Stimulated activated CD4-positive, alpha-beta T cell treated with anti-CD3 and anti-CD28 coated beads, Interleukin-1b, Interleukin-23, amount 100 ng/mL, for 48 hours (primary cell): ENCODE data around the gene LIMK1.
"Not testable (repeated sequence)": the region's sequence is repeated elsewhere in the genome, so short reads cannot be mapped to it uniquely, and the experiment has no call there.

ENCODE experiments used
- DNase-seq: peaks from one replicate; pipeline ENCODE4 v3.0.0-alpha.2; 2020

Gene LIMK1

DNA sequence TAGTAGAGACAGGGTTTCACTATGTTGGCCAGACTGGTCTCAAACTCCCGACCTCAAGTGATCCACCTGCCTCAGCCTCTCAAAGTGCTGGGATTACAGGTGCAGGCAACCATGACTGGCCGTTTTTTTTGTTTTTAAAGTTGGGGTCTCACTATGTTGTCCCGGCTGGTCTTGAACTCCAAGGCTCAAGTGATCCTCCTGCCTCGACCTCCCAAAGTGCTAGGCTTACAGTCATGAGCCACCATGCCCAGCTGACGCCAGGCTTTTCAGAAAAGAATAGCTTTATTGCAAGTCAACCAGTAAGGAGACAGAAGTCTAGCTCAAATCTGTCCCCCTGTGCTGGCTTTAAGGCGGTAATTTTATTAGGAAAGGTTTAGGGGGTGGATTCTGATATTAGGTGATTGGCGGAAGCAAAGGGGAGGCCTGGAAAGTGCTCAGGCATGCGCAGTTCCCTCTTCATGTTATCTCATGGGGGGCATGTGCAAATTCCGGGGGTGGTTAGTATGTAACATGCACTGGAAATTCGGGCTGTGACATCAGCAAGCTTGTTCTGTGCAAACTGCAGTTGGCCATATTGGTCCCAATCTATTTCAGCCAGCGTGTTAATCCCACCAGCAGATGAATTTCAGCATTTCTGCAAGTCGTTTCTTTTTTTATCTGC is 42.7 kb downstream of the LIMK1 start:
- DNase-seq, result no peak

DNA sequence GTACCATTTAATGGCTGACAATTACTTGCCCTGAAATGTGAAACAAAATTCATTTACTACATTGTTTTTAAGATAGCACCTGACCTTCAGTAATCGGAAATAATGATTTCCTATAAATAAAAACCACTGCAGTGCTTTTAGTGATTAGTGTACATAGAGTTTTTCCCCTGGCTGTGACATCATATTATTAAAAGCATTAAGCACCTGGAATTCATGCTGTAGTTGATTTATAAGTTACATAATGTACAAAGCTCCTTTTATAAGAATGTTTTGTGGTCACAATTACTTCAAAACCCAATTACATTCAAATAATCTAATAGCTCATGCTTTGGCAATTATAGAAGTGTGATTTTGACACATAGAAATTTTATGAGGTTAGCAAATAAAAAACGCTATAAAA is 46.3 kb downstream of the LIMK1 start:
- DNase-seq, result no peak

DNA sequence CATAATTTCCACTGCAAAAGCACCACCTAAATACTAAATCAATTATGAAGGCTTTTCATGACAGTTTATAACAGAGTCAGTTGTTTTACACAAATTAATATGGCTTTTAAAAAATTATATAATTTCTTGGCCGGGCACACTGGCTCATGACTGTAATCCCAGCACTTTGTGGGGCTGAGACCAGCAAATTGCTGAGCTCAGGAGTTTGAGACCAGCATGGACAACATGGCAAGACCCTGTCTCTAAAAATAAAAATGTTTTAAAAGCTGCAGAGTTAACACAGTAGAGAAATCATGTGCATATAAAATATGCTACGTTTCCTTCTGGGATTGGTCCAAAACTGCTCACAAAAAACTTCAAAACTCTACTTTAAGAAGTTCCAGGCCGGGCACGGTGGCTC is 46.9 kb downstream of the LIMK1 start:
- no peak for DNase-seq

DNA sequence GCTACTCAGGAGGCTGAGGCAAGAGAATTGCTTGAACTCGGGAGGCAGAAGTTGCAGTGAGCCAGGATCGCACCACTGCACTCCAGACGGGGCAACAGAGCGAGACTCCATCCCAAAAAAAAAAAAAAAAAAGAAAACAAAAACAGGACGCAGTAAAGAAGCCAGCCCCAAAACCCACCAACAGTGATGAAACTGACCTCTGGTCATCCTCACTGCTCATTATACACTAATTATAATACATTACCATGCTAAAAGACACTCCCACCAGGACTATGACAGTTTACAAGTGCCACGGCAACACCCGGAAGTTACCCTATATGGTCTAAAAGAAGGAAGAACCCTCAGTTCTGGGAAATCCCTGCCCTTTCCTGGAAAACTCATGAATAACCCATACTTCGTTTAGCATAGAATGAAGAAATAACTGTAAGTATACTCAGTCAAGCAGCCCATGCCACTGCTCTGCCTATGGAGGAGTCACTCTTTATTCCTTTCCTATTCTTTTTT is 50.6 kb downstream of the LIMK1 start:
- peak; percentile 7 for DNase-seq

DNA sequence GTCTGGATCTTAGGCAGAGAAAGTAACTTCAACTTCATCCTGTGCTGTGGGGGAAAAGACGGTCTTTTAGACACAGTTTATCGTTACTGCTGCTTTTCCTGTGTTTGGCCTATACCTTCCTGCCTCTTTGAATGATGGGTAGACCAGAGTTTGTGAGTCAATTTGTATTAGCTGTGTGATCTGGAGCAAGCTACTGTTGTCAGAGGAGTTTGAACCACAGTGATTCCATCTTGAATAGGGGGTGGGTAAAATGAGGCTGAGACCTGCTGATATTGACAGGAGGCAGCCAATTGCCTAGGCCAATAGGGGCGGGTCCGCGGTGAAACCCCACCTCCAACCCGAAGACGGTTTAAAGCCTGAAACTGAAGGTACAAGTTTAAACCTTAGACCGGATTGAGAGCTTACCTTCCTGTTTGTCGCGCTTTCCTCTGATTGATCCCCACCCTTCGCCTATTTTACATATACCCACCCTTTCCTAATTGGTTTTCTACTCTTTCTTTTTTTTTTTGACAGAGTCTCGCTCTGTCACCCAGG is 54.8 kb downstream of the LIMK1 start:
- no peak for DNase-seq

DNA sequence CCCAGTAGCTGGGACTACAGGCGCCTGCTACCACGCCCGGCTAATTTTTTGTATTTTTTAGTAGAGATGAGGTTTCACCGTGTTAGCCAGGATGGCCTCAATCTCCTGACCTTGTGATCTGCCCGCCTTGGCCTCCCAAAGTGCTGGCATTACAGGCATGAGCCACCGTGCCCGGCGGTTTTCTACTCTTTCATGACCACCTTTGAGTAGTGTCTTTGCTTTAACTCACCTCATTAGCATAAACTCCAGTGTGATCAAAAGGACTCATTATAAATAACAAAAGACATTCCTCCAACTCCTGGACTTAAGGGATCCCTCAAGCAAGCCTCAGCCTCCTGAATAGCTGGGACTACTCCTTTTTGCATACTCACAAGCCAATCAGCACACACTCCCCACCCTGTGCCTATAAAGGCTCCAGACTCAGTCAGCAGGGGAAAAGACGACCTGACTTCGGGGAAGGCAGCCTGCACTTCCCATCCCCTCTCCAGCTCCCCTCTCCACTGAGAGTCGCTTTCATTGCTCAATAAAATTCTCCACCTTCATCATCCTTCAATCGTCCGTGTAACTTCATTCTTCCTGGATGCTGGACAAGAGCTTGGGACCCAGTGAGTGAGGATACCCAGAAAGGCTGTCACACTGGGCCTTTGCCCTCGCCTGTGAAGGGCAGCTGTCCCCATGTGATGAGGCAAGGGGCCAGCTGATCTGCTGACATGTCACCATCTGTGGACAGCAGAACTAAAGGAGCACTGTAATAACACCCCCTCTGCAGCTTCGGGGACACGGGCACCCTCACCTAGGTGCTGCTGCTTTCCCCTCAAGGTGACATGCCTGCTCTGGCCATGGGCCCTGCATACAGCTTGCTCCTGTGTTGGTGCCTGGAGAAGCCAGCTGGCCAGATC is 55.6 kb downstream of the LIMK1 start:
- DNase-seq, result no peak

DNA sequence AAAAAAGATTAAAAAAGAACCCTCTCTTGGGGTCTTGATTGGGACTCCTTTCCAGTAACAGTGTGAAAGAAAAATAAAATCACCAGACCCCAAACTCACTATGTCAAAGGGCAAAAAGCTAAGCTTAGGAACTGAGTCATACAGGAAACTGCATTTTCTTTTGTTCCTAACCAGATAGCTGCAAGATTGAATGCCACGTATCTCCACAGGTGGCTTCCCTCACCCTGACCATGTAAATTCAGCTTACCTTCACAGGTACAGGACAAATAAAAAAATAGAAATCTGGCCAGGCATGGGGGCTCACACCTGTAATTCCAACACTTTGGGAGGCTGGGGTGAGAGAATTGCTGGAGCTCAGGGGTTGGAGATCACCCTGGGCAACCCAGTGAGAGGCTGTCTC is 58.1 kb downstream of the LIMK1 start:
- DNase-seq, result no peak

DNA sequence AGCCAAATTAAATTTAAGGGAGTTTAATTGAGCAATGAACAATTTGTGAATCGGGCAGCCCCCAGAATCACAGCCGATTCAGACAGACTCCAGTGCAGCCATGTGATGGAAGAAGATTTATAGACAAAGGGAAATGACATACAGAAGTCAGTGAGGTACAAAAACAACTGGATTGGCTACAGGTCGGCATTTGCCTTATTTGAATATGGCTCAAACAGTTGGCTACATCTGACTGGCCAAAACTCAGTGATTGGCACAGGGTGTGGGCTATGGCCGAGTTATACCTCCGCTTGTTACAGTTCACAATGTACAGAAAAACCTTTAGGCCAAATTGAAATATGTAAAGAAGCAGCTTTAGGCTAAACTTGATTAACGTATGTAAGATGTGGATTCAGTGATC is 59.8 kb downstream of the LIMK1 start:
- no peak for DNase-seq

DNA sequence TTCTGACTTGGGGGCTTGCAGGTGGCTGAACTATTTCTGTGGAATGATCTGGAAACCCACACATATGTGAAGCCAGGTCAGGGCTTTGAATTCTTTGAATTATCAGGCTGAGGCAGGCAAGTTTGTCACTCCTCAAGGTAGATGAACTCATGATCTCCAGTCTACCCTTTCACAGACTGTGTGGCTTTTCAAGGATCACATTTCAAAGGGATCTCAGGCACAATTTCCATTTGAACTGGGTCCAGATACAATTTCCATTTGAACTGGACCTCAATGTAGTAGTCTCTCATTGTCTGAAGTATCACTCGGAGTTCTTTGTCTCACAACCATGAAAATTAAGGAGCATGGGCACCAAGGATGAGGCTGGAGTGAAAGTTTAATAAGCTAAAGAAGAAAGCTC is 64.9 kb downstream of the LIMK1 start:
- no peak for DNase-seq

DNA sequence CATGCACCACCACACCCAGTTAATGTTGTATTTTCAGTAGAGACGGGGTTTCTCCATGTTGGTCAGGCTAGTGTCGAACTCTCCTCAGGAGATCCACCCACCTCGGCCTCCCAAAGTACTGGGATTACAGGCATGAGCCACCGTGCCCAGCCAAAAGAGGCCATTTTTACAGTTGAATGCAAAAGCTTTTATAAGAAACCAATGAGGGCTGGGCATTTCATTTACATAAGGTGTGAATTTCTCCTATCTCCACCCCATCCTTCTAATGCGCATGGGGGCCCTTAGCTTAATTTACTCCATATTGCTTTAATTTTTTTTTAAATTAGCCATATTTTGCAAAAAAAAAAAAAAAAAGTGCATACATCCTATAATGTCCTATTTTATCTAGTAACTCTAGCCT is 65.5 kb downstream of the LIMK1 start:
- DNase-seq, result no peak

DNA sequence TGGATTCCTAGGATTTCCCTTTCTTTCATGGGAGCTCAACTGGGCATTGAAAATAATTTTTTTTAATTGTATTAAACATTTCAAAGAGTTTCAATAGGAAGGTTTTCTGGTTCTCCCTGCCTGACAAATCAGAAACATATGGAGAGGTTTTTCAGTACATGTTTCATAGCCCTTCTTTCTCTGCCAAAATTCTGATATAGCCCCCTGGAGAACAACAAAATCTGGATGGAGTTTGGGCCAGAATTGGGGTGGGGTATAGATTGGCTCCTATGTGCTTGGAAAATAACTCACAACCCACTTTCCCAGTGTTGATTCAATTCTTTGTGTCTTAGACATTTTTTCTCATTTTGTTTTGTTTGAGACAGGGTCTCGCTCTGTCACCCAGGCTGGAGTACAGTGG is 66.0 kb downstream of the LIMK1 start:
- DNase-seq, result no peak

DNA sequence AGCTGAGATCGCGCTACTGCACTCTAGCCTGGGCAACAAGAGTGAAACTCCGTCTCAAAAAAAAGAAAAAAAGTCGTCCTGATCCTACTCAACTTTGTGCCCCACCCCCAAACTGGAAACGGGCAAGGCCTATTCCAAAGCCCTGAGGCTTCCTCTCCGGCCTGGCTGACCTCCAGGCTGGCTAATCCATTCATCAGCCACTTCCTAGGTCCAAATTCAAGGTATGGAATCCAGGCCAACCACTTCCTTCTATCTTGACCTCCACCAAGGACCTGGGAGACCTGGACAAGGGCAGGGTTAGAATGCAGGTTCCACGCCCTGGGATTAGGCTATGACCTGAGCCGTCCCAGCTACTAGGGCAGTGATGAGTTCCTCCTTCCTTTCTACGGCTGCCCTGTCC is 70.1 kb downstream of the LIMK1 start:
- DNase-seq, result no peak

DNA sequence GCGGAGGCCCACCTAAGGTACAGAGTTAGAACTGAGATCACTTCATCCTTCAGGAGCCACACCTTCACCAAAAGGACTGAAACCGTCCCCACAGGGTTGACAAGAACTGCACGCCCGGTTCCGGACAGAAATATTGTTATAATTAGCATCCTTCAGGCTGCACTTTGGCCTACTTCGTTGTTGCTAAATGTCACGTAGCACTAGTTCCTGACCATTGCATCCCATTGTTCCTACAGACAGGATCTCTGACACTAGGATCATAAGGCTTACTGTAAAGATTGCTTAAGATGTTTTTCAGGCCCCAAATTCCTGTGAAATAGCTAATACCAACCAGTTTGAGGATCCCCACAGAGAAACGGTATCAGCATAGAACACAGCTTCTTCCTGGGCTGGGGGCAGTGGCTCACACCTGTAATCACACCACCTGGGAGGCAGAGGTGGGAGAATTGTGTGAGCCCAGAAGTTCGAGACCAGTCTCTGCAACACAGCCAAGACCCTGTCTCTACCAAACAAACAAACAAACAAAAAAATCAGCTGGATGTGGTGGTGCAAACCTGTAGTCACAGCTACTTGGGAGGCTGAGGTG is 72.3 kb downstream of the LIMK1 start:
- no peak for DNase-seq

DNA sequence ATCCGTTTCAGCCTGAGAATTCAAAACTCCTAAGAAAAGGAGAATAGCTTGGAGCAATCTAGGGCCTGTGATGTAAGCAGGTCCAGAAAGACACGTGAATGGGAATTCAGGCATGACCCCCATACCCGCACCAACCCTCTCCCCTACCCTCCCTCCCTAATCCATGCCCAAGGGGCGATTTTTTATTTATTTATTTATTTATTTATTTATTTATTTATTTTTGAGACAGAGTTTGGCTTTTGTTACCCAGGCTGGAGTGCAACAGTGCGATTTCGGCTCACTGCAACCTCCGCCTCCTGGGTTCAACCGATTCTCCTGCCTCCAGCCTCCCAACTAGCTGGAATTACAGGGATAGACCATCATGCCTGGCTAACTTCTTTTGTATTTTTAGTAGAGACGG is 74.0 kb downstream of the LIMK1 start:
- DNase-seq, result no peak

DNA sequence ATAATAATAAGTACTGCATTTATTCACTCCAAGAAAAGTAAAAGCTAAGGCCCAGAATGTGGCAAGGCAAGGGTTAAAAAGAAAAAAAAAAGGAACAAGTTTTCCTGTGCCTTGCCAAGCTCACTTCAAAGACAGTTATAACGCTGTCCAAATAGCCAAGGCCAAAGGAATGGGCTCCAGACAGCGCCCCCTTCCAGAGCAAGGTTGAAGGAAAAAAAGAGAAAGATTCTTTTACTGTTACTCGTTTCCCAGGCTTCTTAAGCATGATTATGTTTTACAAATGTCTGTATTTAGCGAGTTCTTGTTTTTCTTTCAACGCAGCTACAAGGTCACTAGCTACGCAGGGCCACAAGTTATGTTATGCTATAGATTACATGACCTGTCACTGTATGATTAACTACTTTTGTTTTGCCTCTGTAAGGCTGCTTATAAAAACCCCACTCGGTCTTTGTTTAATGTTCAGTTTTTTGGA is 81.4 kb downstream of the LIMK1 start:
- no peak for DNase-seq

DNA sequence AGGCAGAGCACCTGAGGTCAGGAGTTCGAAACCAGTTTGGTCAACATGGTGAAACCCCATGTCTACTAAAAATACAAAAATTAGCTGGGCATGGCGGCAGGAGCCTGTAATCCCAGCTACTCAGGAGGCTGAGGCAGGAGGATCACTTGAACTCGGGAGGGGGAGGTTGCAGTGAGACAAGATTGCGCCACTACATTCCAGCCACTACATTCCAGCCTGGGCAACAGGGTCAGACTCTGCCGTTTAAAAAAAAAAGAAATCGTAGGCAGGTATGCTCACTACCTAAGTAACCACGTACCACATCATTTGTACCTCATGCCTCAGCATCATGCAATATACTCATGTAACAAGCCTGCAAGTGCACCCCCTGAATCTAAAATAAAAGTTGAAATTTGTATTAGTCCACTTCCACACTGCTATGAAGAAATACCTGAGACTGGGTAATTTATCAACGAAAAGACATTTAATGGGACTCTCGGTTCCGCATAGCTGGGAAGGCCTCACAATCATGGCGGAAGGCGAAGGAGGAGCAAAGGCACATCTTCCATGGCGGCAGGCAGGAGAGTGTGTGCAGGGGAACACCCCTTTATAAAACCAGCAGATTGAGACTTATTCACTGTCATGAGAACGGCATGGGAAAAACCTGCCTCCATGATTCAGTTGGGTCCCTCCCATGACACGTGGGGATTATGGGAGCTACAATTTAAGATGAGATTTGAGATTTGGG is 82.4 kb downstream of the LIMK1 start:
- DNase-seq, result no peak

DNA sequence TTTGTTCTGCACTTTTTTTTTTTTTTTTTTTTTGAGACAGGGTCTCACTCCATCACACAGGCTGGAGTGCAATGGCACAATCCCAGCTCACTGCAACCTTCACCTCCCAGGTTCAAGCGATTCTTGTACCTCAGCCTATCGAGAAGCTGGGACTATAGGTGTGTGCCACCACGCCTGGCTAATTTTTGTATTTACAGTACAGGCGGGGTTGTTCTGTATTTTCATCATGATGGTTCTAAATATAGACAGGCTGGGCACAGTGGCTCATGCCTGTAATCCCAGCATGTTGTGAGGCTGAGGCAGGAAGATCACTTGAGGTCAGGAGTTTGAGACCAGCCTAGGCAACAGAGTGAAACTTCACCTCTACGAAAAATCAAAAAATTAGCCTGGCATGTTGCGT is 83.7 kb downstream of the LIMK1 start:
- not testable (repeated sequence) for DNase-seq
